ENCODE measurements around the gene HSPA1B. TPM values are rescaled to one million over a fixed set of nuclear protein-coding genes. Genes with fewer than 3 reads are reported as not detected.

Gene HSPA1B
- total RNA-seq, 1 experiment from 2014 or later, result 85.1 TPM

- no peak overlapping the region; a peak in 1 of 7 replicates for H3K27ac Mint-ChIP-seq
- no peak overlapping the region for H3K27ac ChIP-seq (ENCODE audit: insufficient read length, low read depth, low read length)
- H3K23me2 ChIP-seq (ENCODE audit: insufficient read length, low read depth, low read length, poor library complexity, severe bottlenecking), result peaks cover 12% of the 10 kb centered on the region
Measured at GRCh38 chr6:31859923-31860322, 32.4 kb downstream of the HSPA1B start.

More at GRCh38 chr6:31859923-31860322, 32.4 kb downstream of the HSPA1B start:
- Histone ChIP-seq H2AFZ (ENCODE audit: low read length) (no peak overlapping the region), H2BK12ac (ENCODE audit: insufficient read length, low read depth, low read length) (no peak overlapping the region), H3K4ac (ENCODE audit: low read depth, low read length) (no peak overlapping the region), H3K23ac (ENCODE audit: insufficient read length, low read depth, low read length) (no peak overlapping the region), H2AK5ac (ENCODE audit: insufficient read length, low read length) (no peak overlapping the region), H3K18ac (ENCODE audit: insufficient read length, low read depth, low read length) (no peak overlapping the region), H2BK5ac (ENCODE audit: insufficient read length, low read length) (no peak overlapping the region), H3K27me3 (ENCODE audit: insufficient read depth, low read length) (no peaks in the 10 kb centered on the region), H3K14ac (ENCODE audit: insufficient read depth, low read length) (no peak overlapping the region), H3K56ac (ENCODE audit: insufficient read length, low read depth, low read length) (no peak overlapping the region), H3K9ac (ENCODE audit: extremely low read depth, insufficient read length, low read length) (no peak overlapping the region), H4K5ac (ENCODE audit: insufficient read length, low read depth, low read length) (no peak overlapping the region), H2BK120ac (ENCODE audit: low read depth, low read length, poor library complexity, severe bottlenecking) (no peak overlapping the region), H3K4me2 (ENCODE audit: insufficient read depth, insufficient read length, low read length) (no peak overlapping the region), H3K79me1 (ENCODE audit: insufficient read depth, low read depth, low read length, poor library complexity, severe bottlenecking) (no peaks in the 10 kb centered on the region), H4K20me1 (ENCODE audit: control insufficient read depth, insufficient read depth, insufficient read length) (no peaks in the 10 kb centered on the region), H4K91ac (ENCODE audit: insufficient read length, low read depth, low read length) (no peak overlapping the region), H2BK15ac (ENCODE audit: low read depth, low read length) (no peak overlapping the region), H3K4me1 (ENCODE audit: insufficient read depth, low read length) (no peaks in the 10 kb centered on the region), H3K79me2 (ENCODE audit: insufficient read depth, low read length) (no peaks in the 10 kb centered on the region), H3K9me3 (ENCODE audit: control insufficient read depth, low read depth, low read length) (no peaks in the 10 kb centered on the region), H2BK20ac (ENCODE audit: low read depth, low read length, poor library complexity, severe bottlenecking) (no peak overlapping the region), H4K8ac (replicated peaks; ENCODE audit: insufficient read length, low read depth, low read length) (no peak overlapping the region), H3T11ph (ENCODE audit: low read length) (no peak overlapping the region)
- H3K4me1 Mint-ChIP-seq, result peaks cover 12 to 13% of the 10 kb centered on the region in 2 experiments
- H3K9me3 Mint-ChIP-seq, result peaks cover 5 to 6% of the 10 kb centered on the region in 2 experiments
- H3K27me3 Mint-ChIP-seq (ENCODE audit: low read depth), result peaks cover 2% of the 10 kb centered on the region
- no peak for DNase-seq
- no CpG with 5 or more reads among the region's 11 CpGs for WGBS (ENCODE audit: extremely low coverage, insufficient read length, low lambda C conversion rate)
- no peak for TF ChIP-seq CTCF (conservative IDR thresholded peaks at IDR 0.05)
- H3K4me3 Mint-ChIP-seq, result peak overlapping the region; percentile 34 to 58; a peak in 3 of 5 replicates
- peaks cover 12 to 36% (median 22%) of the 10 kb centered on the region in 3 experiments; a peak in 6 of 7 replicates for H3K36me3 Mint-ChIP-seq (ENCODE audit: insufficient read depth in 1 of 3, low read depth in 3 of 3)

Data from H9 (cell line).